ENCODE data around the gene ST7.

- no peak for TF ChIP-seq EZH2 (IDR thresholded peaks at IDR 0.05; ENCODE audit: borderline replicate concordance, low read length)
- TF ChIP-seq CTCF (conservative IDR thresholded peaks at IDR 0.05 in 1 of 2, IDR thresholded peaks at IDR 0.05 in 1 of 2; ENCODE audit: extremely low read depth in 1 of 2, insufficient read depth in 1 of 2, low read depth in 1 of 2, low read length in 2 of 2): no peak
Measured at GRCh38 chr7:116981939-116982338, 28.6 kb downstream of the ST7 start.

Data from mammary epithelial cell (primary cell).